ENCODE measurements around the gene LCT. TPM values are rescaled to one million over a fixed set of nuclear protein-coding genes. Genes with fewer than 3 reads are reported as not detected.
A peak's percentile ranks its signal among the peaks of the same experiment; 100 is the strongest.

The LCT gene
- total RNA-seq, 1 donor from 2014 or later: 0.51 TPM

DNA sequence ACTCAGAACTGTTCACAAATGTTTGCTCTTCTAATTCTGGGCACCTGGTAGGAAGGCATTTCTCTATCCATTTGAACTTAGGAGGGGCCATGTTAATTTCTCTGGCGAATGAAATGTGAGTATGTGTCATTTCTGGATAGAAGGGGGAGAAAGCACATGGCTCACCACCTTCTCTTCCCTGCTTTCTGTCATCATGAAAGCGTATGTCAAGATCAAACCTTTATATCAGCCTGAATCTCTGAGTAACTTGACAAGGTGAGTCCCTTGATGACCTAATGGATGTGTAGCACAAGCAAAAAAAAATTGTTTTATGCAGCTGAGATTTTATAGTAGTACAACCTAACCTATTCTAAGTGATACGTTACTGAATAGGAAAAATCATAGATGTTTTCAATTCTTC, 12.1 kb upstream of the LCT start:
- H3K27me3 Mint-ChIP-seq: no peaks in the 10 kb centered on the region
- intact Hi-C loops (cut with micrococcal nuclease): loop anchor here (10.0 kb wide), 1 partner anchor 74 kb away; no protein-coding TSS in a partner anchor
- peaks cover 68% of the 10 kb centered on the region for H3K36me3 Mint-ChIP-seq (ENCODE audit: low read depth)

DNA sequence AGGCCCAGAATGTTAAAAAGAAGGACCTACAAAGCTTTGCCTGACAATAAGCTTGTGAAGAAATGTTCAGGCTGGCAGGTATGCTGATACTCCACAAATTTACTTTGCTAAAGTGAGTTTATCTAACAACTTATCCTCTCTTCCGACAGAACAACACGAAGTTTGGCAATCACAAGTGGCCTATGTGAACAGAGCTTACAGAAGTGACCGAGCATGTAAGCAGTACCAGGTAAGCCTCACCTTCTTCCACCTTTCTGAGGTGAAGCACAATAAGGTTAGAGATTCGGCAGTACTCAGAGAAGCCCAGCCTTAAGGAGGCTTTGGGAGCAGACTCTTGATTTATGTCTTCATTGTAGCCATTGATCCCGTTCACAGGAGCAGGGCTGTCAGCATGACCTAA, 9.0 kb upstream of the LCT start:
- H3K27me3 Mint-ChIP-seq: no peaks in the 10 kb centered on the region
- intact Hi-C loops (cut with micrococcal nuclease): loop anchor here (10.0 kb wide), 1 partner anchor 71 kb away; no protein-coding TSS in a partner anchor
- peaks cover 17% of the 10 kb centered on the region for H3K4me1 Mint-ChIP-seq
- no peak overlapping the region for H3K4me3 Mint-ChIP-seq
- H3K36me3 Mint-ChIP-seq (ENCODE audit: low read depth): peaks cover 69% of the 10 kb centered on the region
- H3K9me3 Mint-ChIP-seq: no peaks in the 10 kb centered on the region
- DNase-seq: no peak
- H3K27ac Mint-ChIP-seq: no peak overlapping the region

More for the DNA sequence above, 12.1 kb upstream of the LCT start:
- H3K9me3 Mint-ChIP-seq: no peaks in the 10 kb centered on the region
- no peak for DNase-seq
- peaks cover 10% of the 10 kb centered on the region for H3K4me1 Mint-ChIP-seq
- H3K4me3 Mint-ChIP-seq: no peak overlapping the region
- H3K27ac Mint-ChIP-seq: peak overlapping the region; percentile 63

DNA sequence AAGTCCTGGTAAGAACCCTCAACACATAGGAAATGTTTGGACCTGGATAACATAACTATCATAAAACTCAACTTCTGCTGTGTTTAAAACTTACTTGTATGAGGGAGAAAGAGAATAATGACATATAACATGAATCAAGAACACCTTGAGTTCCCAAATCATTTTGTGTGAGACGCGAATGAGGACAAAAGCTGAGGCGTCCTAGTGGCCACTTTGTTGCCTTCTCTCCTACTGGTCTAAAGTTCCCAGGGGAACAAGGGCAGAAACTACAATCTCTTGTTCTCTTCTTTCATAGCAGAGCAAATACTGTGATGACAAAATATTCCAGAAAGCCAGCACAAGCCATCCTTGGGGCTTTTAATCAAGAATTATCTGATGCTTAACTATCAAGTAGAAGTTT, 8.3 kb upstream of the LCT start:
- Mint-ChIP-seq H3K36me3 (ENCODE audit: low read depth) (peaks cover 68% of the 10 kb centered on the region), H3K4me1 (peaks cover 22% of the 10 kb centered on the region), H3K27ac (no peak overlapping the region), H3K9me3 (no peaks in the 10 kb centered on the region), H3K4me3 (no peak overlapping the region), H3K27me3 (no peaks in the 10 kb centered on the region)
- DNase-seq: no peak
- intact Hi-C loops (cut with micrococcal nuclease): loop anchor here (10.0 kb wide), 1 partner anchor 70 kb away; no protein-coding TSS in a partner anchor

DNA sequence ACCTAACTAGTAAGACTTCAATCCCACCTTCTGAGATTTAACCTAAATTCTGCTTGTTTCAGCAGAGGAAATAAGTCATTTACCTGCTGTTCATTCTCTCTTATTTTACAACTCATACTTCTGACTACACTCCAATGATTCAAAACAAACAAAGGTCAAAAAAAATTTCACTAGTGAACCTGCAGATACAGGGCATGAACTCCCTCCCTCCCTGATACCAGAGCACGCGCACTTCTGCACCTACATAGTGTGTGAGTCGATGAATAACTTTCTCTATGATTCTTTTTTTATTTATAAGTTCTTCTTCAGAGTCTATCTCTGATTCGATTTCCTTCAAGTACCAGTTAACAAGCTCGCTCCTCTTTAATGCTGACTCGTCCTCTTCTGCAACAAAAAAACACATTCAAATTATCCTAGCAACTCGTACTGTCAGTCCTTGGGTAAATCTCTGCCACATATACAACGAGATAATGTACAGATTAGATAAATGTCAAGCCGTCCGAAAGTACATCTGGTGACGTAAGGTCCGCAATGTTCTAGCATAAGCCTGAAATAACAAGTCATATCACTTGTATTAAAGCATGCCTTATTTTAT, 7.4 kb upstream of the LCT start:
- H3K4me1 Mint-ChIP-seq: peaks cover 22% of the 10 kb centered on the region
- peak overlapping the region; percentile 39 for H3K27ac Mint-ChIP-seq
- H3K9me3 Mint-ChIP-seq: no peaks in the 10 kb centered on the region
- intact Hi-C loops (cut with micrococcal nuclease): loop anchor here (10.0 kb wide), 1 partner anchor 70 kb away; no protein-coding TSS in a partner anchor
- no peak overlapping the region for H3K4me3 Mint-ChIP-seq
- peaks cover 67% of the 10 kb centered on the region for H3K36me3 Mint-ChIP-seq (ENCODE audit: low read depth)
- DNase-seq: no peak
- H3K27me3 Mint-ChIP-seq: no peaks in the 10 kb centered on the region

DNA sequence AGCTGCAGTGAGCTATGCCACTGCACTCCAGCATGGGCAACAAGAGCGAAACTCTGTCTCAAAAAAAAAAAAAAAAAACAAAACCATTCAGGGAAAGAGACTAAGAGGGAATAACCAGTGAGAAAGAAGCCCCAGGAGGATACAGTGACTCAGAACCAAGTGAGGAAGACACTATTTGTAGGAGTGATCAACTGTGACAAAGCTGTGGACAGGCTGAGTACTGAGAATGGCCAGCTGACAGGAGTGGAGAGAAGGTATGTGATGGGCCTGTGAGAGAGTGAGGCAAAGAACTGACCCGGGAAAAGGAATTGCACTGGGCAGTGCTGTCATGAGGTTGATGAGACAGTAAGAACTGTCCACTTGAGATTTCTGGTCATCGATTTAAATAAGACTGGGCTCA, 6.7 kb upstream of the LCT start:
- Mint-ChIP-seq H3K27ac (no peak overlapping the region), H3K27me3 (no peaks in the 10 kb centered on the region), H3K4me3 (no peak overlapping the region), H3K4me1 (peaks cover 17% of the 10 kb centered on the region), H3K9me3 (no peaks in the 10 kb centered on the region), H3K36me3 (ENCODE audit: low read depth) (peaks cover 61% of the 10 kb centered on the region)
- intact Hi-C loops (cut with micrococcal nuclease): loop anchor here (10.0 kb wide), 1 partner anchor 69 kb away; no protein-coding TSS in a partner anchor
- no peak for DNase-seq

DNA sequence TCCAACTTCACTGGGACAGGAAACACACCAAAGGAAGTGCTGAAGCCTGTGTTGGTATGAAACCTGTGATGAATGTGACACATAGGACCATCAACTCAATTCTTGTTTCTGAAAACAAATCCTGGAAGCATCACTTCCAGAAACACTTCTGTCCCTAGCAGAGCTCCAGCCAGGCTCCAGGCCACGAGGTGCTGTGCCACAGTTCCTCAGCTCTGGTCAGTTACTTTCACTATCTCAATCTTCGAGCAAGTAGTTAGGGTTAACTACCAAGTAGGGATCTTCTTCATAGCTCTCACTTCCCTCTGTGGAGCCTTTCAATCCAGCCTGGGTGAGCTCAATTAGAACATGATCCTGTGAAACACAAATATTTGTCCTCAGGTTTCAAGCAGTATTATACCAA, 3.6 kb upstream of the LCT start:
- H3K4me1 Mint-ChIP-seq: peaks cover 22% of the 10 kb centered on the region
- no peak for DNase-seq
- H3K27ac Mint-ChIP-seq: no peak overlapping the region
- H3K27me3 Mint-ChIP-seq: no peaks in the 10 kb centered on the region
- H3K36me3 Mint-ChIP-seq (ENCODE audit: low read depth): peaks cover 52% of the 10 kb centered on the region
- H3K9me3 Mint-ChIP-seq: no peaks in the 10 kb centered on the region
- no peak overlapping the region for H3K4me3 Mint-ChIP-seq
- intact Hi-C loops (cut with micrococcal nuclease): loop anchor here (1.0 to 10.0 kb wide), 2 partner anchors 20 to 66 kb away; no protein-coding TSS in a partner anchor

DNA sequence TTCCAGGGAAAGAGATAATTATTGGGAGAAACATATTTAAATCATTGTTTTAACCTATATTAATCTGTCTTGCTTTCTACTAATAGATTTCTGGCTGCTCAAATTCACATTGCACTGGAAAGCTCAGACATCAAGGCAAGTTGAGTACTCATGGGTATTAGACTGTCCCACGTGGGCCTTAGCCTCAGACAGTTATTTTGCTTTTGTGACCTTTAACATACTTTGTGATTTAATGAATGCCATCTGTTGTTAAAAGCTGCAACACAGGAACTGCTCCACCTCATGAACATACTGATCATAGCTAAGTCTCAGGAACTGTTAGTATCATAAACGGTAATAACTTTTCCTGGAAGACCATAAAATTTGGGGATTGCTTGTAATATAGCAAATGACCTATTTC, 2.7 kb upstream of the LCT start:
- H3K36me3 Mint-ChIP-seq (ENCODE audit: low read depth): peaks cover 48% of the 10 kb centered on the region
- H3K27ac Mint-ChIP-seq: no peak overlapping the region
- H3K4me1 Mint-ChIP-seq: peaks cover 23% of the 10 kb centered on the region
- no peak for DNase-seq
- H3K27me3 Mint-ChIP-seq: no peaks in the 10 kb centered on the region
- H3K9me3 Mint-ChIP-seq: no peaks in the 10 kb centered on the region
- H3K4me3 Mint-ChIP-seq: no peak overlapping the region
- intact Hi-C loops (cut with micrococcal nuclease): loop anchor here (1.0 to 10.0 kb wide), 2 partner anchors 19 to 65 kb away; no protein-coding TSS in a partner anchor

DNA sequence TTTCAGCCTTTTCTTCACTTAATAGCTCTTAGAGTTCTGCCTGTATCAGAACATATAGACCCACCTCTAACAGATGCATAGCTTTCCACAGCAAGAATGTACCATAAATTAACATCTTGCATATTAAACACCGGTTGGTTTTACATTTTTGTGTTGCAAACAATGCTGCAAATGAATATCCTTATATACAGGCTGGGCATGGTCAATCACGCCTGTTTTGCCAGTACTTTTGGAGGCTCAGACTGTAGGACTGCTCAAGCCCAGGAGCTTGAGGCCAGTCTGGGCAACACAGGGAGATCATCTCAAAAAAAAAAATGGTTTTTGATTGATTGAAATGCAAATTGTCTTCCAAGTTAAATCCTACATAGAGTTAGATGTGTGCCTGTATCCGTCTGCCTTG, 1.5 kb upstream of the LCT start:
- H3K27me3 Mint-ChIP-seq: no peaks in the 10 kb centered on the region
- DNase-seq: no peak
- peaks cover 37% of the 10 kb centered on the region for H3K36me3 Mint-ChIP-seq (ENCODE audit: low read depth)
- H3K4me1 Mint-ChIP-seq: peaks cover 21% of the 10 kb centered on the region
- H3K27ac Mint-ChIP-seq: no peak overlapping the region
- intact Hi-C loops (cut with micrococcal nuclease): no loop called here
- H3K9me3 Mint-ChIP-seq: no peaks in the 10 kb centered on the region
- no peak overlapping the region for H3K4me3 Mint-ChIP-seq

DNA sequence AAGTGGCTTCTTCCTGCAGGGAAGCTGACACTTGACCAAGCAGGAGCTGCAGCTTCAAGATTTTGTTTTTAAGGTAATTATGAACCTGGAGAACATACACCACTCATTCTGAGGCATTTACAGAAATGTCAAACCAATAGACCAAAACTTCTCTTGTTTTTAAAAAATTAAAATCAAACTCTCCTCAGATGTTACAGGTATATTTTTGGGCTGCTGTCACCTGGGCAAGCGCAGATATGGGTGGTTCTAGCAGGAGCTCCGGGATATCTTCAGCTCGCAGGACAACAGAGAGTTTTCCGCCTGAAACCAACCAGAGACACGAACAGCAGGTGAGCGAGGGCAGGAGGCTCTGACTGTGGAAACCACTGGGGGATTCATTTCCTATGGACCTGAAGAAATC, 4.1 kb downstream of the LCT start:
- intact Hi-C loops (cut with micrococcal nuclease): no loop called here
- no peak overlapping the region for H3K27ac Mint-ChIP-seq
- H3K4me1 Mint-ChIP-seq: peaks cover 7% of the 10 kb centered on the region
- H3K9me3 Mint-ChIP-seq: no peaks in the 10 kb centered on the region
- DNase-seq: no peak
- no peak overlapping the region for H3K4me3 Mint-ChIP-seq
- no peaks in the 10 kb centered on the region for H3K27me3 Mint-ChIP-seq
- peaks cover 6% of the 10 kb centered on the region for H3K36me3 Mint-ChIP-seq (ENCODE audit: low read depth)

DNA sequence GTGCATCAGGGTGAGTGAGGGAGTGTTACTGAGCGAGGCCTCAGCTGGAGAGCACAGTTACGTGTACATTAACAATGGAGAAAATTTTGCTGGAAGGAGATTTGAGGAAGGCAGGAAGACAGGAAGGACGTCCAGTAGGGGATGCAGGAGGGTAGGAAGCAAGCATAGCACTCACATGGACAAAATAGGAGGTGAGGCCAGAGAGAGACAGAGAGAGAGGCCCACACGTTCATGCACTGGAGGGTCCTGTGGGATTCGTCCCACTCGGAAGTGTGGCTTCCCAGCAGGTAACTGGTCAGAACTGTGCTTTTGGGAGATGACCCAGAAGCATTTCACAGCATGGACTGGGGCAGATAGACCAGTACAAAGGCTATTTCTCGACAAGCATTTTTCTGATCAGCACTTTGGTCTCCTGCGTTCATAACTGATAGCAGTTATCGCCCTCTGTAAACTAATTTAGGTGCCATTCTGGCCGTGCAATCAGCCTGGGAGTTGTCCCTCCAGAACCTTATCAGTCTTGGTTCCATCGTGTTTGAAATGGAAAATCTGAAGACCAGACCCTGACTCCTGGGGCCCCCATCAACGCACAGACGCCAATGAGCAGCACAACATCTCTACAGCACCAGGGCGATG, 5.7 kb downstream of the LCT start:
- no peak for DNase-seq
- intact Hi-C loops (cut with micrococcal nuclease): no loop called here
- Mint-ChIP-seq H3K27me3 (no peaks in the 10 kb centered on the region), H3K27ac (no peak overlapping the region), H3K4me3 (no peak overlapping the region), H3K36me3 (ENCODE audit: low read depth) (peaks cover 4% of the 10 kb centered on the region), H3K4me1 (peaks cover 3% of the 10 kb centered on the region), H3K9me3 (no peaks in the 10 kb centered on the region)

DNA sequence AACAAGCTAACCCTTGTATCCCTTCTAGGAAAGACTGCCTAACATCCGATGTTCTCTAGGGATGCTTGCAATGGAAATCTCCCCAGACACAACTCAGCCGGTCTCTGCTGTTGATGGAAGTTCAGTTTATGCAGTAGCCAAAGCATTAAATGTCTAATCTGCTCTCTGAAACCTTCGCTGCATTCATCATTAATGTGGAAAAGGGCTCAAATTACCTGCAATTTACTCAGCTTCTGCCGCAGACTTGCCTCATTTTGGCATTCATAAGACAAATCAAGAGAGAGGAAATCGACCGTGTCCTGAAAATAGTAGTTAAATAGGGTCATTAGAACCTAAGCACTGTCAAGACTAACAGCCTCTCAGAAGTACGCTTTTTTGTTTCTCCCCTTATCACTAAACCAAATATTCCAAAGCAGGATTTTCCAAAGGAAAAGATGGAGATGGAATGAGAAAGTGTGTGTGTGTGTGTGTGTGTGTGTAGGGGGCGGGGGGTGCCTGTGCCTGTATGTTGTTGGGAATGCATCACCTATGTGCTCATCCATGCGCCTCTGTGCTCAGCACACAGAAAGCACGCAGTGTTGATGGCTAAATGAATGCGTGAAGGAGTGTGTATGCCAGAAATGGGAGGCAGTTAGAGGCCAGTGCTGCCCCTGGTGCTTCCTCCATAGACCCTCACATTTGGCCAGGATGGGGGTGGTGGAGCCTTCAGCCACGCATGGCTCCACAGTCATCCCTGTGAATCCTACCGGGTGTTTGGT, 7.4 kb downstream of the LCT start:
- no peaks in the 10 kb centered on the region for H3K27me3 Mint-ChIP-seq
- H3K4me1 Mint-ChIP-seq: peaks cover 3% of the 10 kb centered on the region
- no peak for DNase-seq
- no peak overlapping the region for H3K27ac Mint-ChIP-seq
- intact Hi-C loops (cut with micrococcal nuclease): no loop called here
- no peak overlapping the region for H3K4me3 Mint-ChIP-seq
- H3K9me3 Mint-ChIP-seq: no peaks in the 10 kb centered on the region
- H3K36me3 Mint-ChIP-seq (ENCODE audit: low read depth): peaks cover 6% of the 10 kb centered on the region

DNA sequence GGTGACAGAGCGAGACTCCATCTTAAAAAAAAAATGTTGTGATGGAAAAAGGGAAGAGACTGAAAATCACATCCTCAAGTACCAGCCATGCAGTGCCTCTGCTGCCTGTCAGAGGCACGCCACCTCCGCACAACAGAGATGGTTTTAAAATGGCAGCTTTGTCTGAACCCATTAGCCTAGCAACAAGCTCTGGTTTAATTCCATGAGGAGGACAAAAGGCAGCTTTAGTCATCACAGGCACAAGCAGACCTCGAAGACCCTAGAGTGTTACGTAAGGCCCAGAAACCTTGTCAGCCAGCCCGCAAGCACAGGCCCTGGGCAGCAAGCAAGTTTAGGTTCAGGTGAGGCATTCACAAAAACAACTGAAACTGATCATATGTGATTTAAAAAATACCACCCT, 10.4 kb downstream of the LCT start:
- Mint-ChIP-seq H3K9me3 (peaks cover 13% of the 10 kb centered on the region), H3K27me3 (no peaks in the 10 kb centered on the region), H3K4me1 (peaks cover 15% of the 10 kb centered on the region), H3K4me3 (no peak overlapping the region), H3K27ac (no peak overlapping the region), H3K36me3 (ENCODE audit: low read depth) (peaks cover 23% of the 10 kb centered on the region)
- DNase-seq: no peak
- intact Hi-C loops (cut with micrococcal nuclease): no loop called here

DNA sequence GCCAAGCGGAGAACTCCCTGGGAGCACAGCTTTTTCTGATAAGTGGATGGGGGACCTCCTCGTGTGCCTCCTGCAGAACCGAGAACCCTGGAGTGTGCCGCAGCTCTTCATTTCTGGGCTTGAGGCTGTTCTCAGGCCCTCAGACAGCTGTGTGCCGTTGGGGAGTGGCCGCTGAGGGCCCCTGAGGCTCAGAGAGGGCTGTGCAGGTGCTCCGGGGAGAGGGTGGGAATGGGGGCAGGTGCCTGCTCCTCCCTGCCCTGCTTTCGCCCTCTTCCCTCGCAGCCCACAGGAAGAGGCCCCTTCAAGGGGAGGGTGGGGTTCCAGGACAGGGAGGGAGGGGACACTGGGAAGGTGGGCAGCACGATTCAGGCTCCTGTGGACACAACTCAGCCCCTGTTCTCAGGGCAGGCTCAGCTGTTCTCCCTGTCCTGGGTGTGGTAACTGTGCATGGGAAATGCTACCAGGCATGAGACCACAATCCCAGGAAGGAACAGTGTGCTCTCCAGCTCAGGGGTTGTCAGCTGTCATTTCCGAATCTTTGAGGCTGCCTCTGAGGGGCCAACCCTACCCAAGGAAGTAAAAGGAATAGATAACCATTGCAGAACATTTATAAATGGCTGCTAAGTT, 11.3 kb downstream of the LCT start:
- Mint-ChIP-seq H3K9me3 (peaks cover 13% of the 10 kb centered on the region), H3K27me3 (no peaks in the 10 kb centered on the region), H3K27ac (no peak overlapping the region), H3K4me3 (no peak overlapping the region), H3K4me1 (peaks cover 22% of the 10 kb centered on the region), H3K36me3 (ENCODE audit: low read depth) (peaks cover 24% of the 10 kb centered on the region)
- DNase-seq: no peak
- intact Hi-C loops (cut with micrococcal nuclease): no loop called here

DNA sequence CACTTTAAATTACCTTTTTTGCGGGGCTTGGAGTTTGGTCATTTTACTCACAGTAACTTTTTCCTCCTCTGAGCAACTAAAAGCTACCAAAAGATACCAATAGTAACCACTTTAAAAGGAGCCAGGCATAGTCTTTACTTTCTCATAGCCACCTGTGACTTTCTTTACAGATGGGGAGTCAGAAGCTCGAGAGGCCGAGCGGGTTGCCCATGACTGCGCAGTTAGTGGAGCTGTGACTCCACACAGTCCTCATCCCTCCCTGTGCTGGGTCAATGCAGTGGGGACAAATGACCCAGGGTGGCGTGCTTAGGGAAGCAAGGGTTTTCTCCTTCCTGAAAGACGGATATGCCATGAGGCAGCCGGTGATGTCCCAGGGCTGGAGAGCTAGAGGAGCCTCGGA, 11.9 kb downstream of the LCT start:
- intact Hi-C loops (cut with micrococcal nuclease): no loop called here
- Mint-ChIP-seq H3K36me3 (ENCODE audit: low read depth) (peaks cover 24% of the 10 kb centered on the region), H3K4me1 (peaks cover 26% of the 10 kb centered on the region), H3K4me3 (no peak overlapping the region), H3K27me3 (no peaks in the 10 kb centered on the region), H3K27ac (no peak overlapping the region), H3K9me3 (peaks cover 13% of the 10 kb centered on the region)
- no peak for DNase-seq
